Left hindlimb (tissue), 1 donor: ENCODE measurements around the gene CYS1.
"Not testable (repeated sequence)": the region's sequence is repeated elsewhere in the genome, so short reads cannot be mapped to it uniquely, and the experiment has no call there.

Experiments
- DNase-seq: peaks from one replicate; pipeline ENCODE4 v3.0.0-alpha.2; 2018

The CYS1 gene, protein sequence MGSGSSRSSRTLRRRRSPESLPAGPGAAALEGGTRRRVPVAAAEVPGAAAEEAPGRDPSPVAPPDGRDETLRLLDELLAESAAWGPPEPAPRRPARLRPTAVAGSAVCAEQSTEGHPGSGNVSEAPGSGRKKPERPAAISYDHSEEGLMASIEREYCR

DNA sequence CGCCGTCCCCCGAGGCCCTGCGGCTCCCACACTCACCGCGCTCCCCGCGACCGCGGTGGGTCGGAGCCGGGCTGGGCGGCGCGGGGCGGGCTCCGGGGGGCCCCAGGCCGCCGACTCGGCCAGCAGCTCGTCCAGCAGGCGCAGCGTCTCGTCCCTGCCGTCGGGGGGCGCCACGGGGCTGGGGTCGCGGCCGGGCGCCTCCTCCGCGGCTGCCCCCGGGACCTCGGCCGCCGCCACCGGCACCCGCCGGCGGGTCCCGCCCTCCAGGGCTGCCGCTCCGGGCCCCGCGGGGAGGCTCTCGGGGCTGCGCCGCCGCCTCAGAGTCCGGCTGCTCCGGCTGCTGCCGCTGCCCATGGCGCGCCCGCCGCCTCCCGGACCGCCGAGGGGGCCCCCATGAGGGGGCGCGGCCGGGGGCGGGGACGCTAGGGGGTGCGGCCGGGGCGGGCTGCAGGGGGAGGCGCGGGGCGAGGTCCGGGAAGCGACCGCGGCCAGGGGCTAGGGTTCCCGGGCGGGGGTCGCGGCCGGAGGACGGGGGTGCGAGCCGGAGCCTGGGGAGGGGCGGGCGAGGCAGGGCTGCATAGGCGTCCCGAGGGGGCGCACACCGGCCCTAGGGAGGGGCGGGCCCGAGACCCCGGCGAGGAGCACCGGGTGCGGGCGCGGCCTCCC, at the start of gene CYS1:
TSS of gene CYS1 (minus strand) at position 542 of the 666 bp plus-strand sequence. CDS start at position 354, 188 bp downstream.
- DNase-seq = peak; percentile 52

DNA sequence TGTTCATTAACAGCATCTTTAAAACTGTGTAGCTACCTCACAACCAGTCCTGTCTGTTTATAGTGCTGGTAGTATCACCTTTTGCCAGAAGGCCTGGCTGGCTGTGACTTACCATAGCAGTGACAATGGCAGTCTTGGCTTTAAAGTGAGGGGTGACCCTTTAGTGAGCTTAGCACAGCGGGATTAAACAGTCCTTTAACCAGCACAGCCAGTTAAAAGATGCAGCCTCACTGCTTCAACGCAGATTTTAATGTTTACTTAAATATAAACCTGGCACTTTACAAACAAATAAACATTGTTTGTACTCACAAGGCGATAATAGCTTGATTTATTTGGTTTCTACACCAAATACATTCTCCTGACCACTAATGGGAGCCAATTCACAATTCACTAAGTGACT, 49.3 kb upstream of the CYS1 start:
- DNase-seq = no peak

DNA sequence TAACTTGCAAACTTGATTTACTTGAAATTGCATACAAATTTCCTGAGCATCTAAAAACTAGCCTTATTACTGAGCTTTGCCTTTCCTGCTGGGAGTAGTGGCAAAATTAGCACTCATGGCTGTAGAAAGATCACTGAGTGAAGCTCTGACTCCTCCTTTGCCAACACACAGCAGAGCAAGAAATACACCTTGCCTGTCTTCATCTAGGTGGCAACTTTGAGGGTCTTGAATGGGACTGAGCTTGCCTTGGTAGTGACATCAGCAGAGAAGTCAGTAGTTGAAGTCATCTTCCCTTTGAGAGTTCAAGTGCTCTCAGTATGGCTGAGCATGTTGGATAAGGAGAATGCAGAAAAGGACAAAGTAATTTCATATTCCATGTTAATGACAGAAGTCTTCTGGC, 48.2 kb upstream of the CYS1 start:
- DNase-seq = no peak

DNA sequence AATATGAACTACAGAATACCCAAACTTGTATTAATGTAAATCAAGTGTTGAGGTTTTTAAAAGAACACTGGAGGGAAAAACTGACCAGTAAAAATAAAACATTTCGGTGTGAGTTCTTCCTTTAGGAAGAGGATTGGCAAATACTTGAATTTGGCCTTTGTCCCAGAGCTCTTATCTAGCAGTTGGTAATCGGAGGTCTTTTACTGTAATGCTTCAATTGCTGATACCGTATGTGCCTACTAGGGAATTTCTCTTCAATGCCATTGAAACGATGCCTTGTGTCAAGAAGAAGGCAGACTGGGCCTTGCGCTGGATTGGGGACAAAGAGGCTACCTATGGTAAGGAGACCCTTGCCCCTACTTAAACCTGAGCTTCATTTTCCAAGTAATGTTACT, 46.4 kb upstream of the CYS1 start:
- DNase-seq = no peak

DNA sequence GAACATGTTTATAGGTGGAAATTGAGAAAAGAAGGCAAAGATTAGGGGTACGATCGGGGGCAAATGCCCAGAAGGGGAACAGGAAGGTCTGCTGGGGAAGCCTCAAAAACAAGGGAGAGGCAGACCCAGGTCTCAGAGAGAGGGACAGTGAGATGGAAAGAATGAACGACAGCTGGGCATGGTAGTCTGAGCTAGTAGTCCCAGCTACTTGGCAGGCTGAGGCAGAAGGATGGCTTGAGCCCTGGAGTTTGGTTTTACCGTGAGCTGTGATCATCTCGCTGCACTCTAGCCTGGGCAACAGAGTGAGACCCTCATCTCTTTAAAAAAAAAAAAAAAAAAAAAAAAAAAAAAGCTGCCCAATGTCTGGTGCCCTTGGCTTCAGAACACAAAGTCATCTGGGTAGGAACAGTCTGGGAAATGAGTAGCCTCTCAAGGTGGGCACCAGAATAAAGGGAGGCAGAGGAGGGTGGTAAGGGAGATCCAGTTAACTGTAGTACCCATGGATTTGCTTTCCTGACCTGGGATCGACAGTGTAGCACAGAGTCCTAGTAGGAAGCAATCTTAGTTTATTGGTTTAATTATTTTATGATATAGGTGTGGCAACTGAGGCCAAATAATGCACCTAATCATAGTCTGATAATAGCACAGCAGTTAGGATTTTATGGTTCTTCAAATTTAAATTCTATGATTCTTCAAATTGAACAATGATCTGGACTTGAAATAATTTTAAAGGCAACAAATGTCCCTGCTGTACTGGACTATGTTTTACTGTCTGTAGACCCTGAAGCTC, 45.8 kb upstream of the CYS1 start:
- DNase-seq = no peak

DNA sequence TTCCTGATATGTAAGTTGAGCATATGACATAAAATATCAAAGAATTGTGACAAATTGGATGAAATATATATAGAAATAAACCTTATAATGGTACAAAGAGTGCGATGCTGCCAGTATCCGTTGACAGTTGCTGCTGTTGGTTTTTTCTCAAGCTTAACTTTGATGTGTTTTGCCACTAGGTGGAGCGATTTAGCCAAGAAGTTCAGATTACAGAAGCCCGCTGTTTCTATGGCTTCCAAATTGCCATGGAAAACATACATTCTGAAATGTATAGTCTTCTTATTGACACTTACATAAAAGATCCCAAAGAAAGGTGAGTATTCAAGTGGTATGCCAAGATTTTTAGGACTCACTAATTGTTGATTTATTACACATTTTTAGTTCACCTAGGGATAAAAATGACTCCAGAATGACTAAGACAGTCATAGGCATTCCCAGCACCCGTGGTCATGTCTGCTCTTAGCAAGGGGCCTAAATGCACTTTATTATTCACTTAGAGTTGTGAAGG, 44.4 kb upstream of the CYS1 start:
- no peak for DNase-seq

DNA sequence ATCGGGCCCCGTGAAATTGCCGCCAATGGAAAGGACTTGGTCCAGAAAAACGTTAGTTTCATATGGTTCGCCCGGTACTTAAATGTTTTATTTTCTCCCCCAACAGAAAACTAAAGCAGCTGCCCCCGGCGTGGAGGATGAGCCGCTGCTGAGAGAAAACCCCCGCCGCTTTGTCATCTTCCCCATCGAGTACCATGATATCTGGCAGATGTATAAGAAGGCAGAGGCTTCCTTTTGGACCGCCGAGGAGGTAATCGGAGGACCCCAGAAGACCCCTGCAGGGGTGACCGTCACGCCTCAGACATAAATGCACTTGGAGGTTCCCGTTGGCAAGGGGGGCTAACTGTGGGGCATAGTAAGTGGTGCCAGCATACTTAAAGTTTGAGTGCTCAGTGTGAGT, 43.1 kb upstream of the CYS1 start:
- no peak for DNase-seq

DNA sequence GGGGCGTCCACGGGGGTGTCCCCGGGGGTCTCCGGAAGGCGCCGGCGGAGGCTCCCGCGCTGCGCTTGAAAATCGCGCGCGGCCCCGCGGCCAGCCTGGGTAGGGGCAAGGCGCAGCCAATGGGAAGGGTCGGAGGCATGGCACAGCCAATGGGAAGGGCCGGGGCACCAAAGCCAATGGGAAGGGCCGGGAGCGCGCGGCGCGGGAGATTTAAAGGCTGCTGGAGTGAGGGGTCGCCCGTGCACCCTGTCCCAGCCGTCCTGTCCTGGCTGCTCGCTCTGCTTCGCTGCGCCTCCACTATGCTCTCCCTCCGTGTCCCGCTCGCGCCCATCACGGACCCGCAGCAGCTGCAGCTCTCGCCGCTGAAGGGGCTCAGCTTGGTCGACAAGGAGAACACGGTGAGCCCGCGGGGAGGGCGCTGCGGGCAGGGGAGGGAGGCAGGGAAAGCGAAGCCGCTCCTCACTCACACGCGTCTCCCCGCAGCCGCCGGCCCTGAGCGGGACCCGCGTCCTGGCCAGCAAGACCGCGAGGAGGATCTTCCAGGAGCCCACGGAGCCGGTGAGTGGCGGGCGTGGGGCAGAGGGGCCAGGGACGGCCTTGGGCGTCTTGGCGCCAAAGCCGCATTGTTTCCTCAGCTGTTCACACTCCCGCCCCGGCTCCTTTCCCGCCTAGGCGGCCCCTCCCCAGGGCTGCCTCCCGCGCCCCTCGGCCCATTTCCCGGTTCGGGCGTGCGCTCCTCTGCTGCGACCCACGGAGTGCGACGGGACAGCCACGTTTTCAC, 42.5 kb upstream of the CYS1 start, which contains the start of gene RRM2:
TSS of gene RRM2 (plus strand) at position 240 of the 781 bp plus-strand sequence. CDS start at position 300, 60 bp downstream.
- DNase-seq = peak; percentile 95

DNA sequence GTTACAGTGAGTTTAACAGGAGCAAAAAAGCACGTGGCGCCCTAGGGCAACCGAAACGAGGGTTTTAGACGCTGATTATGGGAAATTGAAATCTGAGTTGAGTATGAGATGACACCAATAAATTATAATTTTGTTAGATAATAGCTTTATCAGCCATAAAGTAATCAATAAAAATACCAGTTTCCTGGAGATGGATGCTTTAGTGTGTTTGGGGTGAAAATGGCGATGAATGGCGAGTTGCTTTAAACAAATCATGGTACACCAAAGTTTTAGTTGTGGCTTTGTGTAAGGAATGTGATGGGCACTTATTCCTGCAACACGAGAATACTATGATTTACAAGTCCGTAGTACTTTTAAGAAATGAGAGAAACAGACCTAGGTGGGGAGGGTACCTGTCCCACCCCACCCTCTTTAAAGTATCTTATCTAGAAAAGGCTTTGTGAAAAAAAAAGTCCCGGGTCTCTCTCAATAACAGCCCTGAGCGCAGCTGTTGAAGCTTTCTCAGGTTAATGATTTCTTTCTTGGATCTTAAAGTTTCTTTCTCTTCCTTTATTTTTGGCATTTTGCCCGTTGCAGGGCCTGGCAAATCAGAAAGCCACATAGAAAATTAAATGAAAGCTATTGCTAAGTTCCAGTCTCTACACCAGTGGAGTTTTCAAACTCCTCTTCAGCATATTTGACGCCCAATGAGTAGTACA, 40.8 kb upstream of the CYS1 start:
- no peak for DNase-seq

DNA sequence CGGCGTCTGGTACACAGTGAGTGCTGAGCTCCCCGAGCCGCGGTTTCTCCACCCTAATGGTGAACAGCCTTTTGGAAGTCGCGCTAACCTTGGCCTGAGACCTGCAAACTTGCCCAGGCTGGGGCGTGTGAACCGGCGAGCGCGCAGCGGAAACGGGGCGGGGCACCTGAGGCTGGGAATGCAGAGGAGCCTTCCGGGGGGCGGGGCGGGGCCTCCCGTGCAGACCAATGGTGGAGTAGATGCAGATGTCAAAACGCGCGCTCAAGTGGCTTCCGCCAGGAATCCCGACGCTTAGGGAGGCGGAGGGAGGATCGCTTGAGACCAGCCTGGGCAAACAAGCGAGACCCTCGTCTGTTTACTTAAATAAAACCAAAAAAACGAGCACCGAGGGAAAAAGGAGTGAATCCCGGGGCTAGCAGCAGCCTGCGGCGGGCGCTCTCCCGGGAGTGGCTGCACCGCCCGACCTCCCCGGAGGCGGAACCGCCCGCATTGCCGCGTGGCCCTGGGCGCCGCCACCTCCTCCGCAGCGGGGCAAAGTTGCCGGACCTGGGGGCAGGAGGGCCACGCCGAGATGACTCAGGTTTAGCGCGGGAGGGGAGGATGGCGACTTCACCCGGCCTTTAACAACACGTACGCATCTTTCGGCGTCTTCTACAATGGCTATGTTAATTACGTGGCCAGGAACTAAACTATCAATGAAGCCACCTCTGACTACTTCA, 40.1 kb upstream of the CYS1 start:
- peak; percentile 90 for DNase-seq

DNA sequence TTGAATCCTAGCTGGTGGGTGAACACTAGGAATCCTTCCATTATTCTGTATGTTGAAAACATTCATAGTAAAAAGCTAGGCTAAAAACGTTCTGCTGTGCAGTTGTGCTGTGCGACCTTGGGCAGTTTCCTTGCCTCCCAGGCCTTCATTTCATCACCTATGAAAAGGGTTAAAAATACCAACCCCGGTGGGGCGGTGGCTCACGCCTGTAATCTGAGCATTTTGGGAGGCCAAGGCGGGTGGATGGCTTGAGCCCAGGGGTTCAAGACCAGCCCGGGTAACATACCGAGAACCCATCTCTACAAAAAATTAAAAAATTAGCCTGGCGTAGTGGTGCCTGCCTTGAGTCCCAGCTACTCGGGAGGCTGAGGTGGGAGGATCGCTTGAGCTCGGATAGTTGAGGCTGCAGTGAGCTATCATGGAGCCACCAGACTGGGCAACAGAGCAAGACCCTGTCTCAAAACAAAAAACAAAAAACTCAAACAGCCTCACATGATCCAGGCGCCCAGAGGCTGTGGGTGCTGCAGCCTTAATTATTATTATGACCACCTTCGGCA, 39.5 kb upstream of the CYS1 start:
- no peak for DNase-seq

DNA sequence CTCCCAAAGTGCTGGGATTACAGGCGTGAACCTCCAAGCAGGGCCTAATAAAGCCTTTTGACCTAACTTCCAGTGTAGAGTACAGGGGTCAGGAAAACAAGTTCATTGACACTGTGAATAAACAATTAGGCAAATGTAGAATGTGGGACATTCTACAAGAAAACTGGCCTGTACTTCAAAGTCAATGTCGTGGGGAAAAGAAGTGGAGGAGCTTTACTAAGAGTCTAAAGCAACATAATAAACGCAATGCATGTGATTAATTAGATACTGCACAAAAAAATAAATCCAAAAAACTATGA, 38.8 kb upstream of the CYS1 start:
- no peak for DNase-seq

DNA sequence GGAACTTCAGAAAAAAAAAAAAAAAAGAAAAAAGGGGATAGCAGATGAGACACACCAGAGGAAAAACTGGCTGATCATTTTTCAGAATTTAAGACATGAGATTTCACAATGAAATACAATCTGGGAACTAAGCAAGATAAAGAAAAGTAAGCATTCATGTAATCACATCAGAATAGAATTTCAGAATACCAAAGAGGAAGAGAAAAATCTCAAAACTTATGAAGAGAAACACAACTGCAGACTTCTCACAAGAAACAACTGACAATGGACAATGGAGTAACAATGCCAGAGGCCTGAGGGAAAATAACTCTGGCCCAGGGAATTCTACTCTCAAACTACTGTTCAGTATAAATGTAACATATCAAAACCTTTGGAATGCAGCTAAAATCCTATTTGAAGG, 29.1 kb upstream of the CYS1 start:
- DNase-seq = no peak

DNA sequence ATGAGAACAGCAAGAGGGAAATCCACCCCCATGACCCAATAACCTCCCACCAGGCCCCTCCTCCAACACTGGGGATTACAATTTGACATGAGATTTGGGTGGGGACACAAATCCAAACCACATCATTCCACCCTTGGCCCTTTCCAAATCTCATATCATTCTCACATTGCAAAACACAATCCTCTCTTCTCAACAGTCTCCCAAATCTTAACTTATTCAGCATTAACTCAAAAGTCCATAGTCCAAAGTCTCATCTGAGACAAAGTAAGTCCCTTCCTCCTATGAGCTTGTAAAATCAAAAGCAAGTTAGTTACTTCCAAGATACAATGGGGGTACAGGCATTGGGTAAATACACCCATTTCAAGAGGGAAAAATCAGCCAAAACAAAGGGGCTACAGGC, 24.7 kb upstream of the CYS1 start:
- not testable (repeated sequence) for DNase-seq

DNA sequence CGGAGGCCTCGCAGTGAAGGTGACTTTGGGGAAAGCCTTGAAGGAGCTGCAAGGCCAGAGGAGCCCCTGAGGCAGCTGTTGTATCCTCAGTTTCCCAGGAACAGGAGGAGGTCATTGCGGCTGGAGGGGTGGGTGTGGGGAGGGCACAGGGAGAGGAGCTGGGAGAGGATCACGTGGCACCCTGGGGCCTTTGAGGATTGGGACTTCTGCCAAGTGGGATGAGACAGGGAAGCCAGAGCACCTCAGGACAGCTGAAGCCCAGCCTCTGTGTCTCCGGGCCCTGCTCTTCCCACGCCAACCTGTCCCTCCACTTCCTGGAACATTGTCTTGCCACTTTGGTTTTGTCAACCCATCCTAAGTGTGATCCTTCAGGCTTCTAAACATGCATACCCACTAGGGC, 23.0 kb upstream of the CYS1 start:
- no peak for DNase-seq

DNA sequence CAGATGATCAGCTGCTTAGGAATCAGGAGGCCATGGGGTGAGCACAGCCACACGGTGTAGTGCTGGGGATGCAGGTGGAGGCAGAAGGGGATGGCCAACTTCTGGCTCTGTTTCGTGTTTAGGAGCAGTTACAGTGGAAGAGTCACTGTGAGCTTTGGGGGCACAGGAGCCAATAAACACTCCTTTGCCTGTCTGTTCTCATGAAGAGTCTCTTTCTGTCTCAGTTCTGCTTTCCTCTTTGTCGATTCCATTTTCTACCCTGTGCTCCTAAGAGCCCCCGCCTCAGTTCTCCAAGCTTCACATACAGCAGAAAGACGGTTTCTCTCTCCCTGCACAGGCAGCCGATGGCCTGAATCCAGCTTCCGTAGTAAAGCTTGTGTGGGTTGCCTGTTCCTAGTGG, 21.3 kb upstream of the CYS1 start:
- DNase-seq = no peak

DNA sequence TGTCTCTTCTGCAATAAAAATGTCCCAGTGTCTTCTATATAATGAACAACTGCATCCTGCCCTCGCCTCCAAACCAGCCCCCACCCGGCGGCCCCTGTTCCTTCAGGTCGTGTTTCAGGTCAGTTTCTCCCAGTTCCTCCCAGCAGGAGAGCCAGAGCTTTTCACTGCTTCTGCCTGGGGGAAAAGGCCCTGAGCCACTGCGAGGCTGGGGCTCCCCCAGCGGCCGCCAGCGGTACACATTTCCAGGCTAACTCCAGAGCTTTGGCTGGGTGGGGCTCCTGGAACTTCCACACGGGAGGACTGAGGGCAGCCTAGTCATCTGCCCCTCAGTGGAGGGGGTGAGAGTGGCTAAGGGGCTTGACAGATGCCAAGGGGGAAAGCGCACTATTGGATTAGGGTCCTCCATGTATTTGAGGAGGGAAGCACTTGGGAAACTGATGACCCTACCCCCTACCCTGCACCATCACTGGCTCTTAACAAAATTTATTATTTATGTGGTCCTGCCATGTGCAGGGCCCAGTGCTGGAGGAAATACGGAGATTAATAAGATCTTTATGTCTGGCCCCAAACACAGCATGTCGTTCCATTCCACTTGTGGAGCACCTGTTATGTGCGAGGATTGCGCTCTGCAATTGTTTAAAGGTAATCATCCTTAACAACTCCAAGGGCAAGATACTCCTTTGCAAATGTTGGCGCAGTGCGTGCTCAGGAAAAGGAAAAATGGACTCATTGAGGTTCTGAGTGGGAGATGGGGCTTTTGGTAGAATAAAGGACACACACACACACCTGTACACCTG, 17.3 kb upstream of the CYS1 start:
- peak; percentile 63 for DNase-seq

DNA sequence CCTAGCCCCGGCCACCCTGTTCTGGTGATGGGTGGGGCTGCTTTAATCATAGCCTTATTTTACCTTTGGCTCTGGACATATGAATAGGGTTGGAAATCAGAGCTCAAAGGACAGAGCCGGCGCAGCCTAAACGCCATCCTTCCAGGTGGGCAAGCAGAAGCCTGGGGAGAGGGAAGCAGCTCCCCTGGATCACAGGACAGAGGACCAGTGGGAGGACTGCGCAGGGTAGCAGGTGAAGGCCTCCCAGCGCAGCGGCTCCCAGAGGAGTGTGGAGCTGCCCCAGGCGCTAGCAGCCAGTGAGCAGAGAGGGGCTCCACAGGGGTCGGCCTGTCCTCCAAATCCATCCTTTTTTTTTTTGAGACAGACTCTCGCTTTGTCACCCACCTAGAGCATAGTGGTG, 16.4 kb upstream of the CYS1 start:
- no peak for DNase-seq

DNA sequence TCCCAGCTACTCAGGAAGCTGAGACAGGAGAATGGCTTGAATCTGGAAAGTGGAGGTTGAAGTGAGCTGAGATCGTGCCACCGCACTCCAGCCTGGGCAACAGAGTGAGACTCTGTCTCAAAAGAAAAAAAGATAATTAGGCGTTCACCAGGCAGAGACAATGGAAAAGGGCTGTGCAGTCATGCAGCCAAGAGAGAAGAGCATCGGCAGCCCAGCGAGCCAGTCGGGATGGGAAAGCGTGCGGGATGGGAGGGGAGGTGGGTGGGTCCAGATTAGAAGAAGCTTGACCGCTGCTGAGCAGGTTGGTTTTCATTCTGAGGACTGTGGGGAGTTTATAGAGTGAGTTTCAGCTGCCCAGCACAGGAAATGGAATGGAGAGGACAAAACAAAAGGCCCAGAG, 15.0 kb upstream of the CYS1 start:
- DNase-seq = no peak

DNA sequence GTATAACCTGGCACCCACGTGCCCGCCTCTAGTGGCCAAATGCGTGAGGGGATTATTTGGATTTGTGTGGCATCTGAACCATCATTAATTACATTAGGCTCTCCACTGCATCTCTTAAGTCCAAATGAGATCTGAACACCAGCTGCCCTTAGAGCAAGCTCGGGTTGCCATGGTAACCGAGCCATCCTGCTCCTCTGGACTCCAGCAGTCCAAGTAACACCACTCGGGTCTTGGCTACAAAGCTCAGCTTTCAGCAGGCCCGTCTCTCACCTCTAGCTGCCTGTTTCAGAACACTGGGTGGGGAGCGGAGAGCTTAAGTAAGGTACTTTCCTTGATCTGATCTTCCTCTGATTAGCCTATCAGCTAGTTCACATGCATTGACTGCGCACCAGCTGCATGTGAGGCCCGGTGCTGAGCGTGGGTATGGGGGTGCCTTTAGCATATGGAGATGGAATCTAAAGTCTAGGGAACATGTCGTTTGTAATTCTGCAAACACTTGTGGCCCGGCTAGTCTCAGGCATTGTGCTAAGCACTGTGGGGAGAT, 14.1 kb upstream of the CYS1 start:
- no peak for DNase-seq

DNA sequence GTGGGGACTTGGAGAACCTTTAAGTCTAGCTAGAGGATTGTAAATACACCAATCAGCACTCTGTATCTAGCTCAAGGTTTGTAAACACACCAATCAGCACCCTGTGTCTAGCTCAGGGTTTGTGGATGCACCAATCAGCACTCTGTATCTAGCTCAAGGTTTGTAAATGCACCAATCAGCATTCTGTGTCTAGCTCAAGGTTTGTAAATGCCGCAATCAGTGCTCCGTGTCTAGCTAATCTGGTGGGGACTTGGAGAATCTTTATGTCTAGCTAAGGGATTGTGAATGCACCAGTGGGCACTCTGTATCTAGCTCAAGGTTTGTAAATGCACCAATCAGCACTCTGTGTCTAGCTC, 11.7 kb upstream of the CYS1 start:
- DNase-seq = not testable (repeated sequence)
